MCF 10A (cell line): ENCODE measurements around the gene CHCHD5. TPM values are rescaled to one million over a fixed set of nuclear protein-coding genes. Genes with fewer than 3 reads are reported as not detected.
"Not testable (repeated sequence)": the region's sequence is repeated elsewhere in the genome, so short reads cannot be mapped to it uniquely, and the experiment has no call there.

ENCODE experiments used
- BruUV-seq: library from RNA; stranded (reverse); fragments of 400-500 nt; replicated peaks from 2 replicates; lab custom pipeline; 2021; lab: Mats Ljungman, UMichigan
- CTCF ChIA-PET: fragments of 300-600 bp; sonication (Branson Sonifier 250); formaldehyde crosslinking; extraction: SDS; loops from one replicate; lab custom pipeline; 2021; ENCODE audit warnings: antibody characterized with exemption, inconsistent platforms; lab: Yijun Ruan, JAX
- POLR2A ChIA-PET: fragments of 300-600, 350-650 bp; sonication (Branson Sonifier 250); formaldehyde crosslinking; extraction: SDS; loops from one replicate; lab custom pipeline; 2020; ENCODE audit warnings: antibody characterized with exemption, inconsistent platforms; lab: Yijun Ruan, JAX
- DNase-seq: peaks from one replicate; pipeline ENCODE4 v3.0.0-alpha.2; 2018; ENCODE audit not compliant: unreplicated experiment
- H3K27ac Mint-ChIP-seq: one replicate; pipeline ENCODE4 v1.8.0; 2022; ENCODE audit warnings: mild to moderate bottlenecking, low read depth, mixed read lengths; ENCODE audit not compliant: unreplicated experiment
- H3K27me3 Mint-ChIP-seq: one replicate; pipeline ENCODE4 v1.8.0; 2022; ENCODE audit warnings: mixed read lengths; ENCODE audit not compliant: insufficient read depth, unreplicated experiment
- H3K36me3 Mint-ChIP-seq: one replicate; pipeline ENCODE4 v1.8.0; 2022; ENCODE audit warnings: mild to moderate bottlenecking, moderate library complexity, mixed read lengths; ENCODE audit not compliant: insufficient read depth, unreplicated experiment
- H3K4me1 Mint-ChIP-seq: one replicate; pipeline ENCODE4 v1.8.0; 2022; ENCODE audit warnings: mixed read lengths; ENCODE audit not compliant: insufficient read depth, unreplicated experiment
- H3K4me3 Mint-ChIP-seq: one replicate; pipeline ENCODE4 v1.8.0; 2022; ENCODE audit warnings: mild to moderate bottlenecking, moderate library complexity, mixed read lengths; ENCODE audit not compliant: unreplicated experiment
- H3K9me3 Mint-ChIP-seq: one replicate; pipeline ENCODE4 v1.8.0; 2022; ENCODE audit warnings: mixed read lengths; ENCODE audit not compliant: unreplicated experiment
- intact Hi-C: fragments of 100-400 bp; cut with micrococcal nuclease; formaldehyde crosslinking; loops from 2 replicates; pipeline ENCODE4 v1.14.1; 2022
- total RNA-seq: library from RNA; stranded (reverse); gene quantifications from 2 replicates; pipeline ENCODE4 v1.2.3, GENCODE V29; 2022
- TF ChIP-seq, protein P1 (sequence below): fragments of 200-600 bp; IDR thresholded peaks from one replicate; pipeline ENCODE4 v1.8.0; 2022; ENCODE audit warnings: antibody characterized with exemption, mild to moderate bottlenecking; ENCODE audit not compliant: unreplicated experiment

CHCHD5 gene
- total RNA-seq, 1 experiment from 2014 or later, result 56.1 TPM

DNA sequence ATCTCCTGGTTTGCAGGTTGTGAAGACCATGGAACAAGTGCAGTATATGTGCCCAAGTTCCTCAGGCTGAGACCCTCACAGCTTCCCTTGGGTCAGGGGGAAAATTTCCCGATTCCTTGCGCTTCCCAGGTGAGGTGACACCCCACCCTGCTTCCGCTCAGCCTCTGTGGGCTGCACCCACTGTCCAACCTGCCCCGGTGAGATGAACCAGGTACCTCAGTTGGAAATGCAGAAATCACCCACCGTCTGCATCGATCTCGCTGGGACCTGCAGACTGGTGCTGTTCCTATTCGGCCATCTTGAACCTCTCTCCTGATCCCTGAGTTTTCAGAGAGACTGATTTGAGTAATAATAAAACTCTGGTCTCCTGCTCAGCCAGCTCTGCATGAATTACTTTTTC lies 30.6 kb downstream of the CHCHD5 start:
- Mint-ChIP-seq H3K4me3 (no peak overlapping the region), H3K27me3 (no peaks in the 10 kb centered on the region), H3K9me3 (no peaks in the 10 kb centered on the region), H3K4me1 (no peaks in the 10 kb centered on the region), H3K27ac (no peak overlapping the region), H3K36me3 (no peaks in the 10 kb centered on the region)
- intact Hi-C loops, result no loop called here
- POLR2A ChIA-PET, result no interaction called here
- BruUV-seq, result no TSS peak
- TF ChIP-seq, protein P1, sequence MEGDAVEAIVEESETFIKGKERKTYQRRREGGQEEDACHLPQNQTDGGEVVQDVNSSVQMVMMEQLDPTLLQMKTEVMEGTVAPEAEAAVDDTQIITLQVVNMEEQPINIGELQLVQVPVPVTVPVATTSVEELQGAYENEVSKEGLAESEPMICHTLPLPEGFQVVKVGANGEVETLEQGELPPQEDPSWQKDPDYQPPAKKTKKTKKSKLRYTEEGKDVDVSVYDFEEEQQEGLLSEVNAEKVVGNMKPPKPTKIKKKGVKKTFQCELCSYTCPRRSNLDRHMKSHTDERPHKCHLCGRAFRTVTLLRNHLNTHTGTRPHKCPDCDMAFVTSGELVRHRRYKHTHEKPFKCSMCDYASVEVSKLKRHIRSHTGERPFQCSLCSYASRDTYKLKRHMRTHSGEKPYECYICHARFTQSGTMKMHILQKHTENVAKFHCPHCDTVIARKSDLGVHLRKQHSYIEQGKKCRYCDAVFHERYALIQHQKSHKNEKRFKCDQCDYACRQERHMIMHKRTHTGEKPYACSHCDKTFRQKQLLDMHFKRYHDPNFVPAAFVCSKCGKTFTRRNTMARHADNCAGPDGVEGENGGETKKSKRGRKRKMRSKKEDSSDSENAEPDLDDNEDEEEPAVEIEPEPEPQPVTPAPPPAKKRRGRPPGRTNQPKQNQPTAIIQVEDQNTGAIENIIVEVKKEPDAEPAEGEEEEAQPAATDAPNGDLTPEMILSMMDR, result no peak
- CTCF ChIA-PET, result no interaction called here
- no peak for DNase-seq

GRCh38 chr2:112615798-112616197 lies 31.4 kb downstream of the CHCHD5 start:
- CTCF ChIA-PET, result interaction anchor here (0.7 kb wide), 1 partner anchor 38 kb away, joined by 5 read pairs; no protein-coding TSS in a partner anchor
- H3K4me1 Mint-ChIP-seq, H3K36me3 Mint-ChIP-seq, DNase-seq, intact Hi-C loops, H3K27ac Mint-ChIP-seq, H3K27me3 Mint-ChIP-seq, BruUV-seq, H3K4me3 Mint-ChIP-seq, POLR2A ChIA-PET, H3K9me3 Mint-ChIP-seq: not testable (repeated sequence)

DNA sequence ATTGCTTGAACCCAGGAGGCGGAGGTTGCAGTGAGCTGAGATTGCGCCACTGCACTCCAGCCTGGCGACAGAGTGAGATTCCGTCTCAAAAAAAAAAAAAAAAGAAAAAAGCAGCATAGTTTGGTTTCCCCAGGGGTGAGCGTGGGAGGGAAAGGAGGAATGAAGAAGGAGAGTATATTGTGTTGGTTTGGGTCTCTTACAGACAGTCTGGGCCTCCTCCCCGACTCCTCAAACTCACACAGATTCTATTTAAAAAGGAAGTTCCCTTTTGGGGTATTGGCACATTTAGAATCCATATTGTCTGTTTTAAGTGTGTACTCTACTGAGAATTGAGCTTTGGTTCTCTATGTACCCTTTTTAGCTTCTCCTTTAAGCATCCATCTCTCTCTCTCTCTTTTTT lies 34.0 kb downstream of the CHCHD5 start:
- no TSS peak for BruUV-seq
- Mint-ChIP-seq H3K4me1 (peaks cover 18% of the 10 kb centered on the region), H3K27me3 (no peaks in the 10 kb centered on the region), H3K36me3 (peaks cover 7% of the 10 kb centered on the region), H3K9me3 (no peaks in the 10 kb centered on the region), H3K27ac (no peak overlapping the region), H3K4me3 (no peak overlapping the region)
- CTCF ChIA-PET, result interaction anchor here (0.6 to 0.7 kb wide), 2 partner anchors 28 to 126 kb away, joined by 3 to 7 read pairs; partner anchors contain the start of gene SLC20A1
- intact Hi-C loops, result no loop called here
- TF ChIP-seq, protein P1, result no peak
- POLR2A ChIA-PET, result no interaction called here
- no peak for DNase-seq

DNA sequence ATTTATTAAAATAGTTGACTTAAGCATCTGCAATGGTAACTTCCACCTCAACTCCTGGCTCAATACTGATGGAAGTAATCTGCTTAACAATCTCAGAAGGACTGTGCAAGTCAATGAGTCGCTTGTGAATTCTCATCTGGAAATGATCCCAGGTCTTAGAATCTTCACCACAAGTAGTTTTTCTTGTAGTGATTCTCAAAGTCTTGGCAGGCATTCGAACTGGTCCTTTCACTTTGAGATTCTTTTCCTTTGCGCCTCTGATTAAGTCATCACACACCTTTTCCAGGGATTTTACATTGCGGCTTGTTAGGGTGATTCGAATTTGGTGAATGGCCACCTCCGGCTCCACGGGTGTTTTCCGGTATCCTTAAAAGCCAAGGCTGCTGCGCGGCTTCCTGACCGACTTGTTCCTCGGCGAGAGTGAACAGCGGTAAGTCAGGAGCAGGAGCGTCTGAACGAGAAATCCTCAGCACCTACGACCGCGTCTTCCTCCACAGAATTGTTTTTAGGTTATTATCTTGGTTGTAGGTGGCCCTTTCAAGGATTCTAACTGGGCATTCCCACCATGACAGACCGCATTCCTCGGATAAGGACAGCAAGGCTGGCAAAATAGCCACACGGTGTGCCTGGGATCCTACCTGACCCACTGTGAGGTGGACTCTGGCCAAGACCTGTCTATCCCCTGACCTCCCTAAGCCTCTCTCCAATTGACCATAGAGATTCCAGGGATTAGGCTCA lies 37.5 kb downstream of the CHCHD5 start:
- H3K4me1 Mint-ChIP-seq, result peaks cover 36% of the 10 kb centered on the region
- H3K9me3 Mint-ChIP-seq, result no peaks in the 10 kb centered on the region
- H3K4me3 Mint-ChIP-seq, result peak overlapping the region; percentile 74
- no peaks in the 10 kb centered on the region for H3K27me3 Mint-ChIP-seq
- H3K27ac Mint-ChIP-seq, result peak overlapping the region; percentile 68
- H3K36me3 Mint-ChIP-seq, result peaks cover 7% of the 10 kb centered on the region
- intact Hi-C loops, result loop anchor here (1.0 kb wide), 1 partner anchor 22 kb away; no protein-coding TSS in a partner anchor
- ChIA-PET POLR2A (interaction anchor here (0.6 to 17.4 kb wide), 9 partner anchors 9 to 104 kb away, joined by 3 to 570 read pairs (median 4); partner anchors contain the start of gene SLC20A1), CTCF (interaction anchor here (0.6 to 8.1 kb wide), 6 partner anchors 10 to 105 kb away, joined by 3 to 161 read pairs (median 8); partner anchors contain the start of gene SLC20A1)
- peak; percentile 58 for DNase-seq
- TF ChIP-seq, protein P1, result no peak
- TSS peak; percentile 69 for BruUV-seq
